Activated naive CD4-positive, alpha-beta T cell treated with anti-CD3 and anti-CD28 coated beads, Interleukin-2, amount 10 ng/mL, durations not matched to agents 7 days and 5 days (primary cell): ENCODE results near the gene PATE3.

Source experiments
- CTCF ChIA-PET: fragments of 350-600 bp; sonication (Branson Sonifier 250); formaldehyde crosslinking; loops from one replicate; lab custom pipeline; 2021; ENCODE audit warnings: antibody characterized with exemption; lab: Charles Lee
- DNase-seq: peaks from one replicate; pipeline ENCODE4 v3.0.0-alpha.2; 2020
- H3K27ac Mint-ChIP-seq: one replicate; pipeline ENCODE4 v1.8.0; 2021; ENCODE audit warnings: mild to moderate bottlenecking, moderate library complexity, mixed read lengths
- H3K27me3 Mint-ChIP-seq: one replicate; pipeline ENCODE4 v1.8.0; 2021; ENCODE audit warnings: mild to moderate bottlenecking, mixed read lengths
- H3K36me3 Mint-ChIP-seq: one replicate; pipeline ENCODE4 v1.8.0; 2021; ENCODE audit warnings: mixed read lengths
- H3K4me1 Mint-ChIP-seq: one replicate; pipeline ENCODE4 v1.8.0; 2021; ENCODE audit warnings: mixed read lengths
- H3K4me3 Mint-ChIP-seq: one replicate; pipeline ENCODE4 v1.8.0; 2021; ENCODE audit warnings: mild to moderate bottlenecking, moderate library complexity, mixed read lengths
- H3K9me3 Mint-ChIP-seq: one replicate; pipeline ENCODE4 v1.8.0; 2021; ENCODE audit warnings: mixed read lengths

PATE3 gene

DNA sequence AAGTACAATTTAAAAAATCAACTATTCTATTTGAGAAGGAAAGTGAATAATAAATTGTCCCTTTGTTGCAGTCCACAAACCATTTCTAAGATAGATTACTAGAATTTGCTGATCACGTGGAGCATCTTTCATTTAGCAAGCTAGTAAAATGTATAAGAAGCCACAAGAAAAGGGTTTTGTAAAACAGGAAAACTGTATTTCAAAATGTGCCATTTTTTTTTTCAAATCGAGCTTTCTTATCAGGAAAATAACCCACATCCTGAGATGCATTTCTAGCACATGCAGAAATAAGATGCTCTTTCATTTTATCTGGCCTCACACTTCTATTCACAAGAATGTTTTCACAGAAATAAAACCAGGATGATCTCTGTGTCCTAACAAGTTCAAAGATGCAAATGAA is 3.2 kb upstream of the PATE3 start:
- H3K4me1 Mint-ChIP-seq: no peaks in the 10 kb centered on the region
- H3K9me3 Mint-ChIP-seq: peaks cover 3% of the 10 kb centered on the region
- DNase-seq: no peak
- CTCF ChIA-PET: no interaction called here
- H3K27me3 Mint-ChIP-seq: no peaks in the 10 kb centered on the region
- no peak overlapping the region for H3K4me3 Mint-ChIP-seq
- H3K36me3 Mint-ChIP-seq: no peaks in the 10 kb centered on the region
- no peak overlapping the region for H3K27ac Mint-ChIP-seq

DNA sequence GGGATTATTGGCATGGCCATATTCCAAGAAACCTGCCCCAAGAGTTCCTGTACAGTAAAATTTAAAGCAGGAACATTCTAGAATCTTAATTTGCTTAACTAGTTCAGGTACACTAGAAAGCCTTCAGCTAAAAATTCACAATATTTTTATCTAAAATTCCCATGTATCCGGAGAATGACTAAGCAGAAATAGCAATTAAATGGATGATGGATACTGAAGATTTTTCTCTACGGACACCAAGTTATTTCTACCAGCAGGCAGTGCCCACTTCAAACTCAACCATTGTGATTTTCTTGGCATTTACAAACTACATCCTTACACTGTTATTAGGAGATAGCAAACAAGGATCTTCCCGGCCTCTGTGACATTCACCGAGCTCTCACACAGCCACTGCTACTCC is 2.9 kb downstream of the PATE3 start:
- H3K4me1 Mint-ChIP-seq: no peaks in the 10 kb centered on the region
- CTCF ChIA-PET: interaction anchor here (0.6 to 0.7 kb wide), 2 partner anchors 132 to 266 kb away, joined by 3 read pairs; no protein-coding TSS in a partner anchor
- no peak for DNase-seq
- no peaks in the 10 kb centered on the region for H3K27me3 Mint-ChIP-seq
- H3K36me3 Mint-ChIP-seq: no peaks in the 10 kb centered on the region
- no peak overlapping the region for H3K4me3 Mint-ChIP-seq
- H3K9me3 Mint-ChIP-seq: no peaks in the 10 kb centered on the region
- H3K27ac Mint-ChIP-seq: no peak overlapping the region

GRCh38 chr11:125797641-125798040 is 9.7 kb downstream of the PATE3 start:
- Mint-ChIP-seq H3K9me3 (peaks cover 10% of the 10 kb centered on the region), H3K27me3 (peaks cover 11% of the 10 kb centered on the region), H3K4me1 (no peaks in the 10 kb centered on the region), H3K36me3 (no peaks in the 10 kb centered on the region), H3K4me3 (no peak overlapping the region), H3K27ac (no peak overlapping the region)
- no peak for DNase-seq
- CTCF ChIA-PET: no interaction called here

GRCh38 chr11:125799808-125800207 is 11.9 kb downstream of the PATE3 start:
- no peaks in the 10 kb centered on the region for H3K36me3 Mint-ChIP-seq
- H3K9me3 Mint-ChIP-seq: peaks cover 16% of the 10 kb centered on the region
- no peaks in the 10 kb centered on the region for H3K4me1 Mint-ChIP-seq
- DNase-seq: no peak
- CTCF ChIA-PET: no interaction called here
- no peak overlapping the region for H3K4me3 Mint-ChIP-seq
- peaks cover 13% of the 10 kb centered on the region for H3K27me3 Mint-ChIP-seq
- no peak overlapping the region for H3K27ac Mint-ChIP-seq

GRCh38 chr11:125802387-125802786 is 14.5 kb downstream of the PATE3 start:
- Mint-ChIP-seq H3K27me3 (peaks cover 12% of the 10 kb centered on the region), H3K36me3 (no peaks in the 10 kb centered on the region), H3K4me3 (no peak overlapping the region), H3K4me1 (no peaks in the 10 kb centered on the region), H3K27ac (no peak overlapping the region), H3K9me3 (peaks cover 16% of the 10 kb centered on the region)
- DNase-seq: no peak
- CTCF ChIA-PET: no interaction called here

- Mint-ChIP-seq H3K36me3 (no peaks in the 10 kb centered on the region), H3K4me3 (no peak overlapping the region), H3K27ac (no peak overlapping the region), H3K9me3 (peaks cover 4% of the 10 kb centered on the region), H3K4me1 (no peaks in the 10 kb centered on the region), H3K27me3 (peaks cover 3% of the 10 kb centered on the region)
- CTCF ChIA-PET: no interaction called here
- DNase-seq: no peak
These were observed 20.0 kb downstream of the PATE3 start for GRCh38 chr11:125807909-125808308.

DNA sequence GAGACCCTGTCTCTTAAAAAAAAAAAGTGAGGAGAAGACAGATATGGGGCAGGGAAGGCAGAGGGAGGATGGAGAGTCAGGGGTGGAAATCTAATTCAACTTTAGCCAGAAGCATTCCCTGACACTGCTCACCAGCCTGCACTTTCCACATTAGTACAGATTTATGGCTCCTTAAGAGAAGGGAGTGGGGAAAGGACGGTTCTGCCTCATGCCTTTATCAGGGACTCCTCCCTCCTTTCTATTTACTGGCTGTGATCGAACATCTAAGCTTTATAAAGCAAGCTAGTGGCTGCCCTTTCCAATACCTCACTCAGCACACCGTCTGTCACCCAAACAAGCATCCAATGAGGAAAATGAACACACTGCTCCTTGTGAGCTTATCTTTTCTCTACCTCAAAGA is 45.1 kb downstream of the PATE3 start, which contains the start of gene PATE4:
Gene PATE4 (plus strand): TSS at position 301 of the 400 bp plus-strand sequence. CDS start 44 bp downstream, at position 345.
- Mint-ChIP-seq H3K4me1 (no peaks in the 10 kb centered on the region), H3K27me3 (peaks cover 13% of the 10 kb centered on the region), H3K36me3 (no peaks in the 10 kb centered on the region), H3K9me3 (peaks cover 2% of the 10 kb centered on the region), H3K4me3 (no peak within 1 kb of the TSS), H3K27ac (no peak within 1 kb of the TSS)
- CTCF ChIA-PET: no interaction called here
- DNase-seq: no peak

GRCh38 chr11:125835748-125836147 is 47.8 kb downstream of the PATE3 start:
- no peak overlapping the region for H3K4me3 Mint-ChIP-seq
- H3K36me3 Mint-ChIP-seq: no peaks in the 10 kb centered on the region
- H3K4me1 Mint-ChIP-seq: no peaks in the 10 kb centered on the region
- H3K27me3 Mint-ChIP-seq: peaks cover 13% of the 10 kb centered on the region
- DNase-seq: no peak
- H3K9me3 Mint-ChIP-seq: peaks cover 2% of the 10 kb centered on the region
- CTCF ChIA-PET: interaction anchor here (0.6 kb wide), 1 partner anchor 11 kb away, joined by 3 read pairs; no protein-coding TSS in a partner anchor
- H3K27ac Mint-ChIP-seq: no peak overlapping the region
